Esophagus squamous epithelium (tissue), 4 donors: ENCODE measurements around the gene CTSO.

ENCODE experiments used
- POLR2A ChIP-seq, 4 donors: fragments of 450-650 bp; IDR thresholded peaks; one replicate each; pipeline ENCODE4 v1.6.1; 2017; ENCODE audit warnings: antibody characterized with exemption in 4 of 4, mild to moderate bottlenecking in 4 of 4, moderate library complexity in 3 of 4
- TF ChIP-seq, protein P1 (sequence below), 6 experiments: fragments of 450-650 bp in 4 of 6; fragments of 200-600 bp in 2 of 6; sonication (generic) in 2 of 6; IDR thresholded peaks; one replicate each; pipeline ENCODE4 v1.5.1; 2016 to 2019; ENCODE audit warnings: antibody characterized with exemption in 6 of 6, mild to moderate bottlenecking in 4 of 6, moderate library complexity in 4 of 6

DNA sequence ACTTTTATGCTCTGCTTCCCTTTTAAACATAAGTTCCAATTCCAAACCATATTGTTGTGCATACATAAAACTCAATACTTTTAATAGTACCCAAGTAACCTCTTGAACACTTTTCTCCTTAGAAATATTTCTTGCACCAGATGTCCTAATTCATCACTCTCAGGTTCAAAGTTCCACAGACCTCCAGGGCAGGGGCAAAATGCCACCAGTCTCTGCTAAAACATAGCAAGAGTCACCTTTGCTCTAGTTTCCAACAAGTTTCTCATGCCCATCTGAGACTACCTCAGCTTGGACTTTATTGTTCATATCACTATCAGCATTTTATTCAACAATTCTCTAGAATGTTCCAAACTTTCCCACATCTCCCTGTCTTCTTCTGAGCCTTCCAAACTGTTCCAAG lies 73.9 kb downstream of the CTSO start:
- TF ChIP-seq, protein P1, sequence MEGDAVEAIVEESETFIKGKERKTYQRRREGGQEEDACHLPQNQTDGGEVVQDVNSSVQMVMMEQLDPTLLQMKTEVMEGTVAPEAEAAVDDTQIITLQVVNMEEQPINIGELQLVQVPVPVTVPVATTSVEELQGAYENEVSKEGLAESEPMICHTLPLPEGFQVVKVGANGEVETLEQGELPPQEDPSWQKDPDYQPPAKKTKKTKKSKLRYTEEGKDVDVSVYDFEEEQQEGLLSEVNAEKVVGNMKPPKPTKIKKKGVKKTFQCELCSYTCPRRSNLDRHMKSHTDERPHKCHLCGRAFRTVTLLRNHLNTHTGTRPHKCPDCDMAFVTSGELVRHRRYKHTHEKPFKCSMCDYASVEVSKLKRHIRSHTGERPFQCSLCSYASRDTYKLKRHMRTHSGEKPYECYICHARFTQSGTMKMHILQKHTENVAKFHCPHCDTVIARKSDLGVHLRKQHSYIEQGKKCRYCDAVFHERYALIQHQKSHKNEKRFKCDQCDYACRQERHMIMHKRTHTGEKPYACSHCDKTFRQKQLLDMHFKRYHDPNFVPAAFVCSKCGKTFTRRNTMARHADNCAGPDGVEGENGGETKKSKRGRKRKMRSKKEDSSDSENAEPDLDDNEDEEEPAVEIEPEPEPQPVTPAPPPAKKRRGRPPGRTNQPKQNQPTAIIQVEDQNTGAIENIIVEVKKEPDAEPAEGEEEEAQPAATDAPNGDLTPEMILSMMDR (IDR thresholded peaks at IDR 0.05) = no peak
- TF ChIP-seq POLR2A (IDR thresholded peaks at IDR 0.05) = no peak
